Nephron progenitor cell (in vitro differentiated cells): ENCODE measurements around the gene MYH9.

Source experiments
- DNase-seq: peaks from one replicate; pipeline ENCODE4 v3.0.0; 2021
- H3K27ac Mint-ChIP-seq: 2 replicates; pipeline ENCODE4 v1.8.0; 2021; ENCODE audit warnings: mild to moderate bottlenecking, moderate library complexity, mixed read lengths
- H3K27me3 Mint-ChIP-seq: 2 replicates; pipeline ENCODE4 v1.8.0; 2021; ENCODE audit warnings: mild to moderate bottlenecking, low read depth, mixed read lengths; ENCODE audit not compliant: poor library complexity
- H3K36me3 Mint-ChIP-seq: 2 replicates; pipeline ENCODE4 v1.8.0; 2021; ENCODE audit warnings: low read depth, mixed read lengths
- H3K4me1 Mint-ChIP-seq: 2 replicates; pipeline ENCODE4 v1.8.0; 2021; ENCODE audit warnings: mixed read lengths
- H3K4me3 Mint-ChIP-seq: 2 replicates; pipeline ENCODE4 v1.8.0; 2021; ENCODE audit warnings: mild to moderate bottlenecking, moderate library complexity, mixed read lengths
- H3K9me3 Mint-ChIP-seq: 2 replicates; pipeline ENCODE4 v1.8.0; 2021; ENCODE audit warnings: mild to moderate bottlenecking, moderate library complexity, mixed read lengths
- CTCF ChIP-seq: fragments of 200-600 bp; sonication (generic); IDR thresholded peaks from 2 replicates; pipeline ENCODE4 v1.5.0; 2021; ENCODE audit warnings: antibody characterized with exemption

MYH9 gene

GRCh38 chr22:36362932-36363331, 24.8 kb downstream of the MYH9 start:
- peak overlapping the region; percentile 76 for H3K27ac Mint-ChIP-seq
- H3K4me1 Mint-ChIP-seq, result peaks cover 97% of the 10 kb centered on the region
- TF ChIP-seq CTCF, result no peak
- no peaks in the 10 kb centered on the region for H3K36me3 Mint-ChIP-seq
- H3K27me3 Mint-ChIP-seq, result no peaks in the 10 kb centered on the region
- no peaks in the 10 kb centered on the region for H3K9me3 Mint-ChIP-seq
- H3K4me3 Mint-ChIP-seq, result no peak overlapping the region
- DNase-seq, result no peak

GRCh38 chr22:36362075-36362474, 25.7 kb downstream of the MYH9 start:
- peak overlapping the region; percentile 76 for H3K27ac Mint-ChIP-seq
- H3K9me3 Mint-ChIP-seq, result no peaks in the 10 kb centered on the region
- DNase-seq, result no peak
- no peaks in the 10 kb centered on the region for H3K27me3 Mint-ChIP-seq
- peaks cover under 1% of the 10 kb centered on the region for H3K36me3 Mint-ChIP-seq
- TF ChIP-seq CTCF, result no peak
- peaks cover 97% of the 10 kb centered on the region for H3K4me1 Mint-ChIP-seq
- H3K4me3 Mint-ChIP-seq, result no peak overlapping the region

GRCh38 chr22:36360871-36361383, 26.8 kb downstream of the MYH9 start:
- Mint-ChIP-seq H3K27me3 (no peaks in the 10 kb centered on the region), H3K4me3 (no peak overlapping the region), H3K4me1 (peaks cover 95% of the 10 kb centered on the region), H3K27ac (peak overlapping the region; percentile 76), H3K36me3 (peaks cover 7% of the 10 kb centered on the region), H3K9me3 (no peaks in the 10 kb centered on the region)
- no peak for DNase-seq
- no peak for TF ChIP-seq CTCF

GRCh38 chr22:36360011-36360410, 27.8 kb downstream of the MYH9 start:
- Mint-ChIP-seq H3K36me3 (peaks cover 13% of the 10 kb centered on the region), H3K9me3 (peaks cover under 1% of the 10 kb centered on the region), H3K4me3 (no peak overlapping the region), H3K27ac (peak overlapping the region; percentile 10), H3K4me1 (peaks cover 95% of the 10 kb centered on the region), H3K27me3 (no peaks in the 10 kb centered on the region)
- no peak for TF ChIP-seq CTCF
- DNase-seq, result no peak

DNA sequence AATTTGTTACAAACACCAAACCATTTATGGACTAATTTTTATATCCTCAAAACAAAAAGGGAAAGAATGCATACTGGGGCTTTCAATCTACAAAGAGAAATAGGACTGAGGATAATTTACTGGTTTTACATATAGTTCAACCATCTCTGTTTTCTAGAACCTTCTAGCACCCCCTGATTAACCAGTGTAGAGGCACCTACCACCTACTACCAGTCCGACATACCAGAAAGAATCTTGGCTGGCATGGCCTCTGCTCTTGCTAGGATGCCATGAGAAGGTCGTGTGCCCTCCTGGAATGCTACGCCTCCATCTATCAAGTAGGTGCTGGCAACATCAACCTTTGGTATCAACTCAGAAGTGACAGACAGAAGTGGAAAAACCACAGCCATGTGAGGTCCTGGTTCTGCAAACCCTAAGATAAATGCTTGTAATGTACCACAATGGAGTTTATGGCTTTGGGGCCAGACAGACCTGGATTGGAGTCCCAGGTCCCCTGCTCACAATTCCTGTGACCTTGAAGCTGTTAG, 28.2 kb downstream of the MYH9 start:
- Mint-ChIP-seq H3K27ac (no peak overlapping the region), H3K27me3 (no peaks in the 10 kb centered on the region), H3K36me3 (peaks cover 17% of the 10 kb centered on the region), H3K4me3 (no peak overlapping the region), H3K9me3 (peaks cover 4% of the 10 kb centered on the region), H3K4me1 (peaks cover 95% of the 10 kb centered on the region)
- no peak for TF ChIP-seq CTCF
- no peak for DNase-seq
